Raji (cell line): Measurements from ENCODE around the gene APP.

Experiments
- POLR2A ChIP-seq: IDR thresholded peaks from 2 replicates; pipeline ENCODE4 v1.6.1; 2011; ENCODE audit warnings: low read depth, low read length, control low read depth; ENCODE audit not compliant: insufficient read depth

The APP gene

GRCh38 chr21:26099610-26100219 lies 70.9 kb downstream of the APP start:
- TF ChIP-seq POLR2A: no peak

- TF ChIP-seq POLR2A: no peak
Observed at GRCh38 chr21:26098772-26099397, 71.7 kb downstream of the APP start.

DNA sequence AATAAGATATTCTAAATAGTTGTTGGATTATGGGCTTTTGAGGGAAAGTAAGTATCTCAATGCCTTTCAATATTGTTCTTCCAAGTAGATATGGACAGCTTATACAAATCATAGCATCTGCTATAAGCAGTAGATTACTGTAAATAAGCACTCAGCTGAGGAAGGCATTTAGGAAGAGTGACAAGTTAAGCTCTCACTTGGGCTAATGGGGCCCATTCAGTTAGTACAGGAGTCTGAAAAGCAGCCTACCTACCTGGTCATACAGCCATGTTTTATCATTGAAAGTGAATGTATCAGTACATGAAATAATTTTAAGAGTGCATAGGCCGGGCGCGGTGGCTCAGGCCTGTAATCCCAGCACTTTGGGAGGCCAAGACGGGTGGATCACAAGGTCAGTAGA lies 73.1 kb downstream of the APP start:
- TF ChIP-seq POLR2A: no peak

GRCh38 chr21:26096494-26097371 lies 73.8 kb downstream of the APP start:
- TF ChIP-seq POLR2A: no peak

DNA sequence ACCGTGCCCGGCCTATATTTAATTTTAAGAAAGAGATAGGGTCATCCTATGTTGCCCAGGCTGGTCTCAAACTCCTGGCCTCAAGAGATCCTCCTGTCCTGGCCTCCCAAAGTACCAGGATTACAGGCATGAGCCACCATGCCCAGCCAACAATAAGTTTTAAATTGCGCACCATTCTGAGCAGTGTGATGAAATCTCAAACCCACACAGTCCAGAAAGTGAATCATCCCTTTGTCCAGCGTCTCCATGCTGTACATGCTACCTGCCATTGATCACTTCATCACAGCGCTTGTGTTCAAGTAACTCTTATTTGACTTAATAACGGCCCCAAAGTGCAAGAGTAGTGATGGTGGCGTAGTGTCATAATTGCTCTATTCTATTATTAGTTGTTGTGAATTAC lies 75.4 kb downstream of the APP start:
- TF ChIP-seq POLR2A: no peak

DNA sequence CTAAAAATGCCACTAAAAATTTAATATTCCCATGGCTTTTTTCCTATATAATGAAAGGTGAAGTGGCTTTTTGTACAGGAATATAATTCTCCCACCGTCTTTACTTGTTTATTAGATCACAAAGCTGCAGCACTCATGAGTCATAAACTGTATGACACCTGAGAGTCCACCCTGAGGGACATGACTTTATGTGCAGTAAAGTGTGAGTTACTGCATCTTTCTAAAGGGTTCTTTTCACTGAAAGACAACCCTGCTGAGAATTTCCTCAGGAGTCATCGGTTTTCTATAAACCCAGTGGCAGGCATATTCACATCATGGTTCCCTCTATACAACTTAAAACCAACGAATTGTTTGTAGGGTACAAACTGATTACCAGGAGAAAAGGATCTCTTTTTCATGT lies 77.4 kb downstream of the APP start:
- no peak for TF ChIP-seq POLR2A

DNA sequence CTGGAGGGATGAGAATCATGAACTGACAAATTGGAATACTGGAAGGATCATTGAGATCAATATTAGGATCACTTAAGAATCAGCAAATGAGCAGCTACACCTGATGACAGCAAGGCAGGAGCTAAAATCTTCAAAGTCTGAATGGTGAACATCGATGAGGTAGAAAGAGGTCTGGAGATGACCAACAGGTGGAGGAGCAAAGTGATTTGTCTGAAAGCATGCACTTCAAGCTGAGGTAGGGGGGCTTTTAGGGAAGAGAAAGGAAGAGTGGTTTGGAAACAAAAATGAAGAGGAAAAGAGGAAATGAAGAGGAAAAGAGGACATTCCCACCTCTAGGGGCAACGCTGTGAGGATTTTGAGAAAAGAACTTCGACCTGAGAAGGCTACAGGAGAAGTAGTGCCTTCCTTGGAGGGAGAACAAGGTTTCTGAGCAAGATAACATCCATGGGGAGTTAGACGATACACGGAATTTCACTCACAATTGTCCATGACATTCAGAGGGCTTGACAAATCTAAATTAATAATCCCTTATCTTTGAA lies 79.0 kb downstream of the APP start:
- no peak for TF ChIP-seq POLR2A

DNA sequence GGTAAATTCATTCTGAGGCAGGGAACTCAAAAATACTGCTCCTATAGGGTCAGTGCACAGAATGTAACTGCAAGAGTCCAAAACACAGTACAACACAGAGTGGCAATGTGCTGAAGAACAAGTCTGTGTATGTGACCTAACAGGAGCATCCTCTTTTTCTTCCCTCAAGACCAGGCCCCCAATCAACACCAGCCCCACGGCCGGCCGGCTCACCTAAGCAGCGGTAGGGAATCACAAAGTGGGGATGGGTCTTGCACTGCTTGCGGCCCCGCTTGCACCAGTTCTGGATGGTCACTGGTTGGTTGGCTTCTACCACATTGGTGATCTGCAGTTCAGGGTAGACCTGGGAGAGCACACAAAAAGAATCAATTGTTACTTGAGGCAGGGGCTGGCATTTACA lies 80.8 kb downstream of the APP start:
- no peak for TF ChIP-seq POLR2A

DNA sequence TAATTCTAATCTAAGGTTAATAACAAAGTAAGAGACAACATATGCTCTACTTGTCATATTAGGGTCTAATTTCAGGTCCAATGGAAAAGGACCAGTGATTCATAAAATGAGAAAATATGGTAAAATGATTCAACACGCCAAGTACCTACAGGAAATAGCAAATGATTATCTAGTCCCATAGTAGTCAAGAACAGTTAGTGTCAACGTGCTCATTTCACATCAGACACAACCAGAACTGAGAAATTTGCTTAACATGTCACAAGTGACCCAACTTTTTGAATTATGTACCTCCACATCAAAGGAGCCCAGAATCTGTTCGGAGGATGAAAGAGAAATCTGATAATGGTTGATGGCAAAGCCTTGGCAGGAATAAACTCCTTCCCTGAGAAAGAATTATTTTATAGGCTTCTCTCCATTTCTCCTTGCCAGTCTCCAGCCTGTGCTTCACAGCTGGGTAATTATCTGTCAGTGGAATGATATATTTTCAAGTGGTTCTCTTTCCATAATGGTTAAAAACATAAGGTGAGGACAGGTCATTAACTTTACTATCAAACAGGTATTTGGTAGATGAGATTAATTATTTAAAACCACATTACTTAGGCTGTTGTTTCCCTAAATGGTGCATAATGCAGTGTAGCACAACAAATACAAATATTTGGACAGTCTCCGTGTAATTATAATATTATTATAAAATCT lies 83.2 kb downstream of the APP start:
- TF ChIP-seq POLR2A: no peak

DNA sequence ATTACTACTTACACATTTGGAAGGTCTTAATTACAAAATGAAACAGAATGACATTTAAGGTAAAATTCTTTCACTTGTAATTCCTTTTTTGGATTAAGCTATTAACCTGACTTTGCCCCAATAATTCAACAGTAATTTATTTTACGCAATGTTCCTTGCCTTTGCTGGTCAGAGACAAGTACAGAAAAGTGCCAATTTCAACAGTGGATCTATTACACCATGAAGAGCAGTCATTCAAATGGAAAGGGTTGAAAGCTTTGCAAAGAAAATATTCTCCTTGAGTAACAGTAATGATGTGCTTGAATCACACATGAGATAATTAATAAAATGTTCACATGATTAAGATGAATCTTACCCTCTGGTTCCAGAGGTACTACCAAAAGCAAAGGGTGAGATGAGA lies 84.7 kb downstream of the APP start:
- TF ChIP-seq POLR2A: no peak

- TF ChIP-seq POLR2A: no peak
Observed at GRCh38 chr21:26085127-26085526, 85.4 kb downstream of the APP start.

DNA sequence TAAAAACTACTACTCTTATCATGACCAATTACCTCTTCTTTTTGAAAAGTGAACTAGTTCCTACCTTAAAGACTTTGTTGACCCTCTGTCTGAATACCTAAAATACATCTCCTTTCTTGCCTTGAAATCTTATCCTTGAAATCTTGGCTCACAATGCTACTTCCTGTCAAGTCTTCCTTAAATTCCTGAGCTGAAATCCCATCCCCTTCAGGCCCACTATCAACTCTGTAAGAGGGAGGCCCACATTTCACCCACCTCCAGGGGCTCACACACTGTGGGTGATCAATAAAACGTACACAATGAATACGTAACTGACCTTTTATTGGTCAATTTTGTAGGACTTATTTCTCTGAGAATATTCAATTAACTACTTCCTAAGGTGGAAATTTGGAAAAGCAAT lies 88.0 kb downstream of the APP start:
- TF ChIP-seq POLR2A: no peak

DNA sequence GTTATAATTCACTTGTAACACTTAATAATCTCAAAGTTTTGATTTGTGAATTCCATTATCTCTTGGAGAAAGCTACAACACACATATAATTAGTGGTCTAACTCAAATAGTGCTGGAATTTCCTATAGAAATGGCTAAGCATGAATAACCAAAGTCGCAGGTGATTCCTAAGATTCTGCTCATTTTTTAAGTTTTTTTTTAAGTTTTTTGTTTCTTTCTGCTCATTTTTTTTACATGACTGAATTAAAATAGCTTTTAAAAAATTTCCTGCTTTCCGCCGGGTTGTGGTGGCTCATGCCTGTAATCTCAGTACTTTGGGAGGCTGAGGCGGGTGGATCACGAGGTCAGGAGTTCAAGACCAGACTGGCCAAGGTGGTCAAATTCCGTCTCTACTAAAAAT lies 90.4 kb downstream of the APP start:
- TF ChIP-seq POLR2A: no peak

GRCh38 chr21:26079366-26079765 lies 91.2 kb downstream of the APP start:
- no peak for TF ChIP-seq POLR2A

- no peak for TF ChIP-seq POLR2A
Observed at GRCh38 chr21:26077521-26077920, 93.0 kb downstream of the APP start.
